HG03159 (cell line): Measurements from ENCODE around the gene ACOT4.
"Not testable (repeated sequence)": the region's sequence is repeated elsewhere in the genome, so short reads cannot be mapped to it uniquely, and the experiment has no call there.

Experiments used
- ATAC-seq: cut with Tn5 transposase; IDR thresholded peaks from one replicate; pipeline ENCODE4 v1.9.1; 2021; ENCODE audit warnings: mild to moderate bottlenecking, moderate library complexity; ENCODE audit not compliant: unreplicated experiment

Gene ACOT4, protein sequence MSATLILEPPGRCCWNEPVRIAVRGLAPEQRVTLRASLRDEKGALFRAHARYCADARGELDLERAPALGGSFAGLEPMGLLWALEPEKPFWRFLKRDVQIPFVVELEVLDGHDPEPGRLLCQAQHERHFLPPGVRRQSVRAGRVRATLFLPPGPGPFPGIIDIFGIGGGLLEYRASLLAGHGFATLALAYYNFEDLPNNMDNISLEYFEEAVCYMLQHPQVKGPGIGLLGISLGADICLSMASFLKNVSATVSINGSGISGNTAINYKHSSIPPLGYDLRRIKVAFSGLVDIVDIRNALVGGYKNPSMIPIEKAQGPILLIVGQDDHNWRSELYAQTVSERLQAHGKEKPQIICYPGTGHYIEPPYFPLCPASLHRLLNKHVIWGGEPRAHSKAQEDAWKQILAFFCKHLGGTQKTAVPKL

GRCh38 chr14:73591690-73592449 is at the start of gene ACOT4:
TSS of gene ACOT4 (plus strand) at chr14:73591873. CDS start at chr14:73591960, 87 bp downstream.
- ATAC-seq: no peak

- ATAC-seq: not testable (repeated sequence)
These were observed 48.7 kb upstream of the ACOT4 start for GRCh38 chr14:73542961-73543360.

DNA sequence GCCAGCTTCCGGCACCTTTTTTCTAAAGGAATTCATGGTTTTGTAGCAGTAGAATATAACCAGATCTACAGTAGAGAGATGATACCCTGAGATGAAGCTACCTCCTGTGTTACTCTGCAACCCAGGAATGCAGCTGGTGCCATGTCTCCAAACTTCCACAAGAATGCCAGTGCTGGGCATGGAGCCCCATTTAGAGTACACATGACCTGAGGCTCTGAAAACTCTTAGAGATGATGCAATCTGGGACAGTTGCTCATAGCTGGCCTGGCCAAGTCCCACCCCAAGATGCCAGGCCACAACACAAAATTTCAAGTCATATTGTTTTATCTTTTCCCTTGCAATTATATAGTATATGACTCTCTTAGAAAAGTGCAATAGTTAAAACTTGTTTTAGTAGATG is 46.3 kb upstream of the ACOT4 start:
- not testable (repeated sequence) for ATAC-seq

DNA sequence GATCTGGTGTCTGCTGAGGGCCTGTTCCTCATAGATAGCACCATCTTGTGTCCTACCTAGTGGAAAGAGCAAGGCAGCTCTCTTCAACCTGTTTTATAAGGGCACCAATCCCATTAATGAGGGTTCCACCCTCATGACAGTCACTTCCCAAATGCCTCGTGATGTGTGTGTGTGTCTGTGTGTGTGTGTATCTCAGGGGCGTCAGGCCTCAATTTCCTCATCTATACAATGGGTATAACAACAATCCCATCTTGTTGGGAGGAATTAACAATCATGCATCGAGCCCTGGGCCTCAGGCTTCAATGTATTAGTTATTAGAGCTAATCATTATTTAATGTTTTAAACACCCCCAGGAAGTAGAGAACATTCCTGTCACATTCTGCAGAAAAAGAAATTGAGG is 42.6 kb upstream of the ACOT4 start:
- not testable (repeated sequence) for ATAC-seq

GRCh38 chr14:73549889-73550524 is 41.7 kb upstream of the ACOT4 start:
- ATAC-seq: not testable (repeated sequence)

- no peak for ATAC-seq
These were observed 37.8 kb upstream of the ACOT4 start for GRCh38 chr14:73553845-73554244.

GRCh38 chr14:73557201-73557600 is 34.5 kb upstream of the ACOT4 start:
- not testable (repeated sequence) for ATAC-seq

DNA sequence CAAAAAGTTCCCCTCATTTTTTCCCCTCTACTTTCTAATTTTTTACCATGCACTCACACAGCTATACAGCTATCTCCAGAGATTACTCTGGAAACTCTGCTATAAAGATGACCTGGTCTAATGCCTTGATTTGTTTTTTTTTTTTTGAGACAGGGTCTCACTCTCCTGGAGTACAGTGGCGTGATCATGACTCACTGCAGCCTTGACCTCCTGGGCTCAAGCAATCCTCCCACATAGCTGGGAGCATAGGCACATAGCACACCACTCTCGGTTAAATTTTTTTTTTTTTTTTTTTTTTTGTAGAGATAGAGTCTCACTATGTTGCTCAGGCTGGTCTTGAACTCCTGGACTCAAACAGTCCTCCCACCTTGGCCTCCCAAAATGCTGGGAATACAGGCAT is 33.4 kb upstream of the ACOT4 start:
- not testable (repeated sequence) for ATAC-seq

DNA sequence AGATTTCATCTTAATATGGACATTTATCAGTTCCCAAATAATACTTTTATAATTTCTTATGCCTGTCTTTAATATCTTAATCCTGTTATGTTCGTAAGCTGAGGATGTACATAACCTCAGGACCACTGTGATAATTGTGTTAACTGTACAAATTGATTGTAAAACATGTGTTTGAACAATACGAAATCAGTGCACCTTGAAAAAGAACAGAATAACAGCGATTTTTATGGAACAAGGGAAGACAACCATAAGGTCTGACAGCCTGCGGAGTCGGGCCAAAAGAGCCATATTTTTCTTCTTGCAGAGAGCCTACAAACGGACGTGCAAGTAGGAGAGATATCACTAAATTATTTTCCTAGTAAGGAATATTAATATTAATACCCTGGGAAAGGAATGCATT is 29.4 kb upstream of the ACOT4 start:
- not testable (repeated sequence) for ATAC-seq

DNA sequence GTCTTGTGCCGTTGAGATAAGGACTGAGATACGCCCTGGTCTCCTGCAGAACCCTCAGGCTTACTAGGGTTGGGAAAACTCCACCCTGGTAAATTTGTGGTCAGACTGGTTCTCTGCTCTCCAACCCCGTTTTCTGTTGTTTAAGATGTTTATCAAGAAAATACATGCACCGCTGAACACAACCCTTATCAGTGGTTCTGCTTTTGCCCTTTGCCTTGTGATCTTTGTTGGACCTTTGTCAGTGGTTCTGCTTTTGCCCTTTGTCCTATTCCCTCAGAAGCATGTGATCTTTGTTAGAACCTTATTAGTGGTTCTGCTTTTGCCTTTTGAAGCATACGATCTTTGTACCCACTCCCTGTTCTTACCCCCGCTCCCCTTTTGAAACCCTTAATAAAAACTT is 29.0 kb upstream of the ACOT4 start:
- not testable (repeated sequence) for ATAC-seq

- not testable (repeated sequence) for ATAC-seq
These were observed 25.2 kb upstream of the ACOT4 start for GRCh38 chr14:73566431-73566830.

GRCh38 chr14:73566935-73567334 is 24.7 kb upstream of the ACOT4 start:
- ATAC-seq: not testable (repeated sequence)

- ATAC-seq: no peak
These were observed 24.3 kb upstream of the ACOT4 start for GRCh38 chr14:73567358-73567757.

DNA sequence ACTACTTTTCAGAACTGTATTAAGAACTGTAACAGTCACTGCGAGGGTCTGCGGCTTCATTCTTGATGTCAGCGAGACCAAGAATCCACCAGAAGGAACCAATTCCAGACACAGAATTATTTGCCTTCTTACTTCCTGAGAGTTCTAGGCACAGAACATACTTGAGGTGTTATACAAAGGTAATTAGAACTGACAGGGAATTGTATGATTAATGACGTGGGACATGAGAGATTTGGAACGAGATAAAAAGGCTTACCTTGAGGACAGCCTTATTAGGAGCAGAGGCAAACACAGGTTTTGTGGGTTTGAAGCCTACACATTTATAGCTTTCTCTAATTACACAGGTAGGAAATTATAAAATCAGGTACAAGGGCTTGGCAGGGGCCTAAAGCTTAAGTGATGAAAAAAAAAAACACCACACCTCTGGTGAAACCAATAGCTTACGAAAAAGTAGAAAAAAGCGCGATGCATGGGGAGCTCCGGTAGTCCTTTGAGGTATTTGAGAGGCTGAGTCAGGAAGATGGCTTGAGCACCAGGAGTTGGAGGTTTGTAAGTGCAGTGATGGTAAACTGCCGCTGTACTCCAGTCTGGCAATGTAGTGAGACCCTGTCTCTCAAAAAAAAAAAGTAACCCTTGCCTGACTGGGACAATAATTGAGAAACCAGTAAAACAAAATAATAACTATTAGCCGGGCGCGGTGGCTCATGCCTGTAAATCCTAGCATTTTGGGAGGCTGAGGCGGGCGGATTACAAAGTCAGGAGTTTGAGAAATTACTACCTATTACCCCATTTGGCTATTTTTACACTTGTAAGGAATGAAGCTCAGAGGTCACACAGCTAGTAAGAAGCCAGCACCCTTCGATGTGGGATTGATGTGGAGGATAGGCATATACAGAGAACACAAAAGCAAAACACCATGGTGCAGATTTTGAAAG is 23.5 kb upstream of the ACOT4 start:
- no peak for ATAC-seq

DNA sequence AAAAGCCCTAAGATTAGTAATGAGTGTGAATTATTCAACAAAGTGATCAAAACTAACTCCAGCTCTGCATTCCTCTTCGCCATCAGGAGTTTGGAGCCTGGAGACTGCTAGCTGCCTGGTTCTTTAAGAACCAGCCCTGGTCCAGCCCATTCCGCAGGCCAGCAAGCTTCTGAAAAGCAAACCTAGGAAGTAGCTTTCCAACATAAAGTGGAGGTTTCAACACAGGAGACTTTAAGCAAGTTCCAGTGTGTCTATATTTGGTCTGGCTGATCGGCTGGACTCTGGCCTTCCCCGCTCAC is 22.8 kb upstream of the ACOT4 start:
- ATAC-seq: not testable (repeated sequence)

- peak; percentile 65 for ATAC-seq
These were observed 22.3 kb upstream of the ACOT4 start, which contains the start of gene ACOT2 for GRCh38 chr14:73569185-73569958. TSS of gene ACOT2 (plus strand) at chr14:73569213. CDS start at chr14:73569241, 28 bp downstream.

GRCh38 chr14:73570913-73571312 is 20.8 kb upstream of the ACOT4 start:
- ATAC-seq: peak; percentile 44

GRCh38 chr14:73573034-73573433 is 18.6 kb upstream of the ACOT4 start:
- ATAC-seq: not testable (repeated sequence)

GRCh38 chr14:73573740-73574139 is 17.9 kb upstream of the ACOT4 start:
- not testable (repeated sequence) for ATAC-seq

GRCh38 chr14:73574251-73574650 is 17.4 kb upstream of the ACOT4 start:
- not testable (repeated sequence) for ATAC-seq
